ENCODE data around the gene POU3F3.

DNA sequence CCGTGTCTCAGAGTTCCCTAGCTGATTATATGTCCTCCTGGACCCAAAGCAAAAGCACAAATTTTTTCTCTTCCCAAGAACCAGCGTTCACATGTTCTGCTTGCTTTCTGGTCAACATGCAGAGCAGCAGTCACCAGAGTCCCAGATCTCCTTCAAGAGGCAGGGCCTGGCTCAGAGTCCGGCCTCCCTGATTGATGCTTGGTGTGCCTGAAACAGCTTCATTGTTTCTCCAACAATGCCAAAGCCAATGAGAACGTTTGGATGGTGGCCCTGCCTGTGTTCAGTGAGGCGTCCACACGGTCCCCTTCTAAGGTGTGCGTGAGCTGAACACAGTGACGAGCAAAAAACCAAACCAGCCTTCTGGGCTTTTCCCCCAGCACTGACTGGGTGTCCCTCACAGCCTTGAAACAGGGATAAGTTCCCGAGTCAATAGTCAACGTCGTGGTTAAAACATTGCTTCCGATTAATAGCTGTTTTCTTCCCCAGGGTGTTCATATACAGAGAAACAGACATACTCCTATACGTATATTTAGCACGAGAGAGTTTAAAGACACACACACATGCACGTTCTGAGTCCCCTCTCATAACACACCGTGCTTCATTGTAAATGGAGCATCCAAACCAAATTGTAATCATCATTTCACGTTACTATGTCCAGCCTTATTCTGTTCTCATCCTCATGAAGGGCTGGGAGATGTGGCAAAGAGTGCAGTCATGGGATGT is 19.3 kb upstream of the POU3F3 start:
- TF ChIP-seq, protein P1, sequence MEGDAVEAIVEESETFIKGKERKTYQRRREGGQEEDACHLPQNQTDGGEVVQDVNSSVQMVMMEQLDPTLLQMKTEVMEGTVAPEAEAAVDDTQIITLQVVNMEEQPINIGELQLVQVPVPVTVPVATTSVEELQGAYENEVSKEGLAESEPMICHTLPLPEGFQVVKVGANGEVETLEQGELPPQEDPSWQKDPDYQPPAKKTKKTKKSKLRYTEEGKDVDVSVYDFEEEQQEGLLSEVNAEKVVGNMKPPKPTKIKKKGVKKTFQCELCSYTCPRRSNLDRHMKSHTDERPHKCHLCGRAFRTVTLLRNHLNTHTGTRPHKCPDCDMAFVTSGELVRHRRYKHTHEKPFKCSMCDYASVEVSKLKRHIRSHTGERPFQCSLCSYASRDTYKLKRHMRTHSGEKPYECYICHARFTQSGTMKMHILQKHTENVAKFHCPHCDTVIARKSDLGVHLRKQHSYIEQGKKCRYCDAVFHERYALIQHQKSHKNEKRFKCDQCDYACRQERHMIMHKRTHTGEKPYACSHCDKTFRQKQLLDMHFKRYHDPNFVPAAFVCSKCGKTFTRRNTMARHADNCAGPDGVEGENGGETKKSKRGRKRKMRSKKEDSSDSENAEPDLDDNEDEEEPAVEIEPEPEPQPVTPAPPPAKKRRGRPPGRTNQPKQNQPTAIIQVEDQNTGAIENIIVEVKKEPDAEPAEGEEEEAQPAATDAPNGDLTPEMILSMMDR (IDR thresholded peaks at IDR 0.05), result no peak
- no peak for TF ChIP-seq POLR2A (IDR thresholded peaks at IDR 0.05)
